HG03457 (cell line): ENCODE results near the gene USP24.
"Not testable (repeated sequence)": the region's sequence is repeated elsewhere in the genome, so short reads cannot be mapped to it uniquely, and the experiment has no call there.

Experiments
- ATAC-seq: cut with Tn5 transposase; IDR thresholded peaks from one replicate; pipeline ENCODE4 v1.9.1; 2021; ENCODE audit warnings: moderate number of reproducible peaks; ENCODE audit not compliant: unreplicated experiment

The USP24 gene

DNA sequence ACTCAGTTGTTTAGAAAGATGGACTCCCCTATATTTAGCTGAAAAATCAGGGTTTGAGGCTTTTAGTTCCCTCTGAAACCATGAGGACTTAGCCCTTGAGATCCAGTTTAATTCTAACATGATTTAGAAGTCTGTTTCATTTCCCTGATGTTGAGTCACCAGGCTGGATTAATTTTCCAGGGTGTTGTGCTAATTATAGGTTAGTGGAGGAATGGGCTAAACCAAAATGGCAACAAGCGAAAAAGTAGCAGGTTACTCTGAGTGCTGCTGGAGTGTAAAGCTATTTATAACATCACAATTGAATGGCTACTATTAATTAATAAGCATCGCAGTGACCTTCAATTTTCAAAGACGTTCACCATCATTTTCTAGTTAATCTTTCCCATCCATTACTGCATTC lies 15.5 kb upstream of the USP24 start:
- no peak for ATAC-seq

DNA sequence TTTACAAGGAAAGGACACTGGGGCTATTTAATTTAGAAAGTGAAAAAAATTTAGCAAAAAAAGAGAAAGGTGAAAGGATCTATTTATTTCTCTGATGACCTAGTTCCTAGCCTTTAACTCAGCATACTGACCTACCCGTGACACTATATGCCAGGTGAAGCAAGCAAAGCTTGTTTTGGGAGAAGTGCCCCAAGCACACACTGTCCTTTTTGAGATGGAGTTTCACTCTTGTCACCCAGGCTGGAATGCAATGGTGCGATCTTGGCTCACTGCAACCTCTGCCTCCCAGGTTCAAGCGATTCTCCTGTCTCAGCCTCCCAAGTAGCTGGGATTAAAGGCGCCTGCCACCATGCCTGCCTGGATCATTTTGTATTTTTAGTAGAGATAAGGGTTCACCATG lies 14.6 kb upstream of the USP24 start:
- ATAC-seq: not testable (repeated sequence)

DNA sequence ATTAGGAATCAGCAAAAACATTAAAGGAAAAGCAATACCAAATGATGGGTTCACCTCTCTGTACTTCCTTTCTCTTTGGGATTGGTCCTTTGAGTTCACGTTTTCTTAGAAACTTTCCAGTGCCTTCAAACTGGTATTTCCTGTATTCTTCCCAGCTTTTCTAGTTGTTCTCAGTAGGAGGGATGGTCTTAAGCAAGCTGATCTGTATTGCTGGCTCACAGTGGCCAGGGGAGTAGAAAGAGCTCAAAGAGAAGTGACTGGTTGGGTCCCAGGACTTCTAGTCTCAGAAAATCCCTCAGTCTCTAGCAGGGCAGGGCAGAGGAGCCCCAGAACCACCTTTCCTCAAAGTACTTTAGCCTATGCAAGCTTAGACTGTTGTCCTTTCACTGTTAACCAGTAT lies 10.1 kb upstream of the USP24 start:
- no peak for ATAC-seq

DNA sequence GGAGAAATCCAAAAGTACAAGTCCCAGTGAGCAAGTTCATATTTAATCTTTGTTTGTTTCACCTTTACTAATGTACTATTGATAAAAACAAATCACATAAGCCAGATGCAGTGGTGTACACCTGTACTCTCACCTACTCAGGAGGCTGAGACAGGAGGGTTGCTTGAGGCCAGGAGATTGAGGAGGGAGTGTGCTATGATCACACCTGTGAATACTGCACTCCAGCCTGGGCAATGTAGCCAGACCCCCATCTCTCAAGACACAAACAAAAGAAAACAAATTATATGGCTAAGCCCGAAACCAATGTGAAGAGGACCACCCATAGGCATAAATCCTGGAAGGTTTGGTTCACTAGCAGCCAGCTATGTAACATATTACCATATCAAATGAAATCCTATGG lies 9.6 kb upstream of the USP24 start:
- no peak for ATAC-seq

DNA sequence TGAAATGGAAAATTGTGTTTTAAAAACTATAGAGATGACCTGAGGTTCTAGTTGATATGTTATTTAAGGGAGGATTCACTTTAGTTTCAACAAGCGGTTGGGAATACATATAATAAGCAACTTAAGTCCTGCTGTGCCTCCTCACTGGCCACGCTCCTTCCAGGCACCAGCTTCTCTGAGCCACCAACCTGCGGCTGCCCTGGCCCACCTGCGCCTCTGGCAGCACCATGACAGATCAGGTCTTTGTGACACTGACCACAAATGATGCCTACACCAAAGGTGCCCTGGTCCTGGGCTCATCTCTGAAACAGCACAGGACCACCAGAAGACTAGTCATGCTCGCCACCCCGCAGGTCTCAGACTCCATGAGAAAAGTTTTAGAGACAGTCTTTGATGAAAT lies 7.0 kb upstream of the USP24 start:
- no peak for ATAC-seq

DNA sequence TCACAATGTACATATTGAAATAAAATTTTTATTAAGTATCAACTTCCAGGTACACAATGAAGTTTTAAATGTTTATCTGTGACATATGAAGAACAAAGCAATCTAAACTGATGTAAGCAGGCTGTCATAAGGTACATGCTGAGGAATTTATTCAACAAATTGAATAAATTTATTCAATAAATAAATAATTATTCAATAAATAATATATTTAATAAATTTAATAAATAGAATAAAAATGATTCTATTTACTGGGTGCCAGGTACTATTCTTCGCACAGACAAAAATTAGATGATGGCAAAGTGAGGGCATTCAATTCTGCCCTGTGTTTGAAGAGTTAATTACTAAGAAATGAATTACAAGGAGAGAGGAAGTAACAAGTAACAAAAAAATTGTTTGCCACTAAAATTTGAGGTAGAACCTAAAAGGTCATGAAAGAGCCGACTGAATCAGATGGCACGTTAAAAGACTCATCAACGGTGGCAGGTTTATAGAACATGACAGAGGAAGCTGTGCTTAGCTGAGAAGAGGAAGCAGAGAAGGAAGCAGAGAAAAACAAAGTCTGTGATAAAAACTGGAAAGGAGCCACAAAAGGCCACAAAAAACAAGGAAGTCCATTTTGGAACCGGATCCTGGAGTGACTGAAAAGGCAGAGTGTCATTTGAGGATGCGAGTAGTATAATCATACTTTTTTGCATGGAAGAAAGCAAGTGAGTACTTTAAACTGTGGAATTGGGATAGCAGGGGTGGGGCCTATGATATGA lies 2.2 kb upstream of the USP24 start:
- no peak for ATAC-seq

DNA sequence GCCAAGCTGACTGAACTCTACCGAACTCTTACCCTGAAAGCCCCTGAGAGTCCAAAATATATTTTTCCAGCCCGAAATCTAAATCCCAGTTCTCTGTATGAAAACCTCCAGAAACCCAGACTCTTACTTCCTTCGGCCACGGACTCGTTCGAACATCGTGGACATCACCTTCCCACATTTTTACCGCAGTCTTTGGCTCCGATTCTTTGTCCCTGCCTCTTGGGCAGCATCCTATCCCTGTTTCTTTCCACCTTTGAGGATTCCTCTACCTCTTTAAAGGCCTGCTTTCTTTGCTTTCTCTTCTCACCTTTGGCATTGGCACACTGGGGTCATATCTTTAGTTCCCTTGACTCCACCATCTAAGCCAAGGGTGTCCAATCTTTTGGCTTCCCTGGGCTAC lies 932 bp upstream of the USP24 start:
- ATAC-seq: no peak

DNA sequence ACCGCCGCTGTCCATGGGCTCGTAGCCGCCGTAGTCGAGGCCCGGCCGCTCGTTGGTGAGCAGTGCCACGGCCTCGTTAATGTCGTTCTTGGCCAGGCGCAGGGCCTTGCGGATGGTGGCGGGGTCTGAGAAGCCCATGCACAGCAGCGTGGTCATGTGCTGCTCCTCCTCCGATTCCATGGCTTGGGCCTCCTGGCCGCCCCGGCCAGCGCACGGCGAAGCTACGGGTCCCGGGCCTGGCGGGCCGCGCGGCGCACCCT lies 300 bp downstream of the USP24 start:
- no peak for ATAC-seq

DNA sequence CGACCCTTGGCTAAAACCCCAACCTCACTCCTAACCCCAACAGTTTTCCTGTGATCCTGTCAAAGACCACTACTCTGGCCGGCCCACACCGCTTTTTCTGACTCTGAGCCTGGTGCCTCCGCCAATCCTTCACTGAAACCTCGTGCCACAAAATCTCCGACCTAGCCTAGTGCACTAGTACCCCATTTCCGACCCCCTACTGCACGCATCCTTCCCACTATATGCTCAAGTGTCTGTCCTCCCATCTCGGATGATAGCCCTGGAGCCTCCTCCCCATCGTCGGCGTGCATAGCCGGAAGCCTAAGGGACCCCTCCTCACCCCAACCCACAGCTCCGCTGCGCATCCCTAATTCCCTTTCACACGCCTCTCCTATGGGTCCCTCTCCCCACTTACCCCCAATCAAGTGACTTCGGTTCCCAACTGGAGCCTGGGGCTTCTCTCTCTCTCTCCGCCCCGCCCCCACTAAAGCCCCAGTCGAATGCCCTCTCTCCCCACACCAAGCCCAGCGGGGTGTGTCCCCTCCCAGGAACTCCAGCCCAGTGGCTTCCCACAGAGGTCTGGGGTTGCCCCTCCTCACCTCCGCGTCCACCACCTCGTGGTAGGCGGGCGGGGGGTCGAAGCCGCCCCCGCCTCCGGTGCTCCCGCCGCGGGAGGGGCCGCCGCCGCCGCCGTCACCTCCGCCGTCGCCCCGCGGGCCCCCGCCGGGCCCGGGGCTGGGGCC lies 791 bp downstream of the USP24 start:
- no peak for ATAC-seq

DNA sequence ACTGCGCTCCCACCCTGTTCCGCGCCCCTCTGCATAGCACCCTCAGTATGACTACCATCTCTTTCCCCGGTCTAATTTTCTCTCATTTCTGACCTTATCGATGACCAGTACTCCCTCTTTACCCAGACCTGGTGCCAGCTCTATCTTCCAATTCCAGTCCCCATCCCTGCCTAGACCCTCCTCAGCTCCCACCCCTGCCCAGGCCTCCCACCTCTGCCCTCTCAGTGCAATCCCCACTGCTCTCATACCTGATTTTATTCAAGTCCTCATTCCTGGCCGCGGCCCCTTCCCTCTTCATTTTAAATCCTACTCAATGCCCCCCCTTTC lies 1.3 kb downstream of the USP24 start:
- ATAC-seq: no peak

DNA sequence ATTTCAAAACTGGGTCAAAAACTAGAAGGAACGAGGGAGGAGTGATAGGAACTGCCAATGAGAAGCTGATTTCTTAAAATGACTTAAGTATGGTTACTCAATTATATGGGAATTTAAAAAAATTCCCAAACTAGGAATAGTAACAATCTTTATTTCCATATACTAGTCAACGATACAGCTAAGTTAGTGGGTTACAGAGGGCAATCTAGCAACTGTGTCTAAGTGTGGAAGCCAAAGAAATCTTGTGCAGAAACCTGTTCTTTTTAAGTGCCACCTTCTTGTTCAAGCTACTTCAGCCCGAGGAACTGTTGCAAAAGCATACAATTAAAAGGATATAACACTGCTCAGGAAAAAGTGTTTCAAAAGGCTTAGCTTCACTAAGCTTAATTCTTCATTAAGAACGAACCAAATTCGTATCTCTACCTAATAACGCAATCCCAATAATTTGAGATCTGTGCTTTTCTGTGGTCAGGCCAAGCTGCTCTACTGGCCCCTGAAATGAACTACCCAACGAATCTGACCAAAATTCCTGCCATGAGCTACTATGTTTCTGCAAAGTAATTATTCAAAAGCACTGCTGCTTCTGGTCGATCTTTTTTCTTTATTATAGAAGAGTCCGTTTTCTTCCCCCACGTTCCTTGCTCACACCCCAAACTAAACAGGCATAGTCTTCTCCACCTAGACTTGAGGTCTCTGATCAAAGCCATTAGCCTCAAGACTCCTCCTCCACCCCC lies 1.8 kb downstream of the USP24 start:
- ATAC-seq: no peak

DNA sequence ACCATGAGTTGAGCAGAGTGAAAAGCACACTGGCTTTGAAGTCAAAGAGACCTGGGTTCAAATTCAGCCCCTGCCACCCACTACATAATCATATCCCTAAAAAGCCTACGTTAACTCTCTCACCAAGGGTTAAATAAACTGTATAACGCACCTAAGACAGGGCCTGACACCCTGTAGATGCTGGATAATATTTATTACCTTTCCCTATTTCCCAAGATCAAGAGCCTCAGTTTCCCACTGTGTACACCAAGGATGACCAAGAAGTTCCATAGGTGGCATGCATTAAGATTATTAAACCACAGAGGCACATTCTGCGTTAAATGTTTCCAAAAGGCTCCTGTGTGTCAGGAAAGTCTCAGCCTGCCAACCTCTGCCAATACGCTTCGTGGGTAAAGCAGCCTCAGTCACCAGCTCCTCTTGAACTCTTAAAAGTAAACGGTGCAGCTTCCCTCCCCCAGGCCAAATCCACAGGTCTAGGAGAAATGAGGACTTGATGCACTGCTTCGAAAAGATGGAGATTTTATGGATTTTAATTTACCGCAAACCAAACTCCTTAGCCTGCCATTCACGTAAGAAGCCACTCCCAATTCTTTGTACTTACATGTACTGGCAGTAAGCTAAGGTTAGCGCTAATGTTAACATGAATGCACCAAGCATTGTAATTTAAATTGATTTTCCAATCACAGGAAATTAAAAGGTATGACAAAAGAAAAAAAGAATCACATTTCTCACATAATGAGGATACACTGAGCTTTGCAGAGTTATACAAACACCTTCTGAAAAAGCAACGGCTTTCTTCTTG lies 2.6 kb downstream of the USP24 start:
- ATAC-seq: no peak

DNA sequence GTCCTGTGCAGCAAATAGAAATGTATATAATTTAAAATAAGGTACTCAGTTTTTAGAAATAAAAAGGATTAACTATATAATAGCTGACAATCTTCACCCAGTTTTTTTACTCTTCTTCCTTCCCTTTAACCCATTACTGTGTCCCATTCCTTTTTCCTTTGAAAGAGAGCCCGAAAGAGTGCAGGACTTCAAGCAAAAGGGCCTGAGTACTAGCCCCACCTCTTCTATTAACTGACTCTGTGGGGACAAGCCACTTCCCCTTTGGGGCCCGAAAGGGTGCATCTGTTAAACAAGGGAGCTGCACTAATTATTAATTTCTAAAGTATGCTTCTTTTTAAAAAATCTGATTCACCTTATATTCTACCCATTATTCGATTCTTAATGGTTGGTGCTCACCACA lies 3.3 kb downstream of the USP24 start:
- no peak for ATAC-seq

DNA sequence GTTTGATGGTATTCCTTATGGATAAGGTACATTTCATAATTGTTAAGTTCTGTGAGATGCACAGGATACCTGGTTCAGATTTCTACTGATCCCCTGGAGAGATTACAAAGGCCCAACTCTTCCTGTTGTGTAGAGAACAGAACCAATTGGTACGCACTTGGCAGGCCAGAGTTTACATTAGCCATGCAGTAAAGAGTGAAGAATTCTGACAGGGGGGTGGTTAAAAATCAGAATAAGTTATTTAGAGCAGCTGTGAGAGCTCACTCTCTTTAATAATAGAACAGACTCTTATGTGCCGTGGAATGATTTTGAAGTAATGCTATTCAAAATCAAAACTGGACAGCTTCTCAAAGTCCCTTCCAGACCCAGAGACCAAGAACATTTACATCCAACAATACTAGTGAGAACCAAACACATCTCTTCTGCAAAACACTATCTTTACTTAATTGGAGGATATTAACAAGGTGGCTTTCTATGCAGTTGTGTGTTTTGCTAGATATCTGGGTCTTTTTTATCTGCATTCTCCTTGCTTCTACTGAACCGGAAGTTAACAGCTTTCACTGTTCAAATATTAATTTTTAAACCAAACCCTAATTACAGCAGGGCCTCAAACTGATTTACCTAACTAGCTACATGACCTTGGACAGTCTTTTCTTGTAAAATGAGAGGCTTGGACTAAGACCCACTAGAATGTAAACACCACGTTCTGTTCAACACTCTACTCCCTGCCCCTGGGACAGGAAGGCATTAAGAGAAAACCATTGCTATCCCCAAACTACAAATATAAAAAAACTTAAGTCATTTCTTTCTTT lies 4.0 kb downstream of the USP24 start:
- no peak for ATAC-seq

DNA sequence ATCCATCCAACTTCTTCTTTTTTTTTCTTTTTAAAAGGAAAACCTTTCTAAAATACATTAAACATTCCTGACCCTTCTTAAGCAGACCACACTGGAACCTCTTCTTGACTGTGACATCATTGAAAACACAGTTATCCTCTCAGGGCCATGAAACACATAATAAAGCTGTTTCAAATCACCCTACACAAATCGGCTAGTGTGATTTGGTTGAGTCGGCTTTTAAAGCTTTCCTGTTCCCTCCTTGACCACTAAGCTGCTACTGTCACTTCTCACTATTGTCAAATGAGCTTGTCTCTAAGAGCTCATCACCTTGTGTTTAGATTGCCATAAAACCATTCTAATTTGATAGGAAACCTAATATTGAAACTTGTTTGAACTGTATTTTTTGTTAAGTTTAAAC lies 5.9 kb downstream of the USP24 start:
- ATAC-seq: no peak

DNA sequence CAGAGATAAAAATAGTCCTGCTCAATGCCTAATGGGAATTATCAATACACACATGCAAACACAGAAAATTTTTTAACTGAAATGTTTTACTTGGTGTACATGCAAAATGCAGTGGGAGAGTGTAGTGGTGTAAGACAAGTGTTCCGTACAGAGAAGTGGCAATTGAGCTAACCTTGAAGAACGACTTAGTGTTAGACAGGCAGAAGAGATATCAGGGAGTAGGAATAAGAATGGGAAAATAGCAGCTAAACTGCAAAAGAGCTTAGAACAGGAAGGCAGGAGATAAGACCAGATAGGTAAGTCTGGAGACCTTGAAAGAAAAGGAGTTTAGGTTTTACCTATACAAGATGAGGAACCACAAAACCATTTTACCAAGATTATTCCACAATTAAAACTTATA lies 9.0 kb downstream of the USP24 start:
- no peak for ATAC-seq

DNA sequence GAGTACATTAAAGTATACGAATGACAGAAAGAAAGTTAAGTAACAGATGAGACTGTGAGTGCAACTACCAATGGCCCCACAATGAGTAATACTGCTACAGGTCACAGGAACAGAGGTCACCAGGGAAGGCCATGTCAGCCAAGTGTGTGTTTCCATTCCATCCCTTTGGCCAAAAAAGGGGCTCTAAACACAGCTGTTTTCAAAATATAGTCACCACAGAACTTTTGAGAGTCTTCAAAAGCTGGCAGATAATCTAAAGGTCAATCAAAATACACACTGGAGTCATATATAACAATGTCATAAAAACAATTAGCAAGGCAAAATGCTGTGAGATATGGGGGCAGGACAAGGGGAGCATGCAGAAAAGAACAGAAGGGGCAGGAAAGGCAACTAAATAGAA lies 10.2 kb downstream of the USP24 start:
- no peak for ATAC-seq

DNA sequence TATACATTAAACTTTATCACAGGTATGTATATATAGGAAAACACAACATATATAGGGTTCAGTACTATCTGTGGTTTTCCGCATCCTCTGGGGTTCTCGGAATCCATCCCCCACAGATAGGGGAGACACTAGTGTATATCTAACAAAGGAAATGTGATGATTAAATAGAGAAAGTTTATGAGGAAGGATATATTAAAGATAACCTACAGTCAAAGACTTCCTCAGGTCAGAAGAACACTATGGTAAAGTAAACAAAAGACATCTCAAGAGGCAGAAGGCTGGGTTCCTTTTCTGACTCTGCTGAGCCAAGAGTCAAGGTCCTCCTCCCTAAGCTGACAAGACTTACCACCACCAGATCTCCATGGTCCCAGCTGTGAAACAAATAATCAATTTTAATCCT lies 12.1 kb downstream of the USP24 start:
- ATAC-seq: no peak

DNA sequence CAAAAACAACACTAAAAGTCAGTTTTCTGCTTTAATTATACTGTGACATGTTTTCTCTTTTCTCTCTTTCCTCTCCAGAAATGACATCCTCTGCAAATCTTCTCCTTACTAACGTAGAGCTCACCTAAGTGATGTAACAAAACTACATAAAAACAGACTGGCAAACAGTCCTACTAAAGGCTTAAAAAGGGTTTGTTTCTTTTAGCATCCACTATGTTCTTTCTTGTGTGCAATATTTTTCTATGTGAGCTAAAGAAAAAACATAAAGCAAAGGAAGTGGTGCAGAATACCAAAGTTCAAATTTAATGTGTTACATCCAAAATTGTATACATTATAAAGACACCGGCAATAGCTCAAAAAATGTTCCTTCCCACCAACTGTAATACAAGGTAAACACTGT lies 14.5 kb downstream of the USP24 start:
- no peak for ATAC-seq

DNA sequence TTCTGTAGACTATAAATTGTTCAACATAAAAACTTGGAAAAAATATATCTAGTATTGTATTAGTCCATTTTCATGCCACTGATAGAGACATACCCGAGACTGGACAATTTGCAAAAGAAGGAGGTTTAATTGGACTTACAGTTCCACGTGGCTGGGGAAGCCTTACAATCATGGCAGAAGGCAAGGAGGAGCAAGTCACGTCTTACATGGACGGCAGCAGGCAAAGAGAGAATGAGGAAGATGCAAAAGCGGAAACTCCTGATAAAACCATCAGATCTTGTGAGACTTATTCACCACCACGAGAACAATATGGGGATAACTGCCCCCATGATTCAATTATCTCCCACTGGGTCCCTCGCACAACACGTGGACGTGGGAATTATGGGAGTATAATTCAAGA lies 15.4 kb downstream of the USP24 start:
- not testable (repeated sequence) for ATAC-seq

DNA sequence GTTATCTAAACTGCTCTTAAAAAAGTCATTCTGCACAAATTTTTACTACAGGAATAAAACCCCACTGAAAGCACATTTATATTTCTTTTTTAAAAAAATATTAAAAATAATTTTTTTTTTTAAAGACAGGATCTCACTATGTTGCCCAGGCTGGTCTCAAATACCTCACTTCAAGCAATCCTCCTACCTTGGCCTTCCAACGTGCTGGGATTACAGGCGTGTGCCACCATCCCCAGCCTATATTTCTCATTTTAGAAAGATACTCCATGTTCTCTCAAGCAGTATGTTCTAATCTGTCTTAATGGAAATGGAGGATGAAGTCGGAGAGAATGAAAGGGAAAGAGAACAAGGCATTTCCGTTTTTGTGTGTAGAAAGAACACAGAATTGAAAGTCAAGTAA lies 17.1 kb downstream of the USP24 start:
- no peak for ATAC-seq
